ENCODE data around the gene CPNE6.
A peak's percentile ranks its signal among the peaks of the same experiment; 100 is the strongest.

CPNE6 gene

DNA sequence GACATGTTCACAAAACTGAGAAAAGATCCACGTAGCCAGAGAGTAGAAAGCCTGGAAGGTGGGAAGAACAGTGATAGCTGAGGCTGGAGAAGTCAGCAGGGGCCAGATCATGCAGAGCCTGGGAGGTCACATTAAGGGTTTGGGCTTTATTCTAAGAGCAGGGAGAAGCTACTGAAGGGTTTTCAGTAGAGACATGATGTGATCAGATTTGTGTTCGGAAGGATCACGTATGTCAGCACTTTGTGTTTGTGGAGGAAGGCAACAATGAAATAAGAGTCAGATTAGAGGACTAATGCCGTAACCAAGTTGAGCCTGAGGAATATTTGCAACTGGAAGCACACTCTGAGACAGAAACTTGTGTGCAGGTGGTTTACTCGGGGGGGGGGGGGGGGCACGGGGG is 18.5 kb downstream of the CPNE6 start:
- H3K4me3 ChIP-seq (replicated peaks; ENCODE audit: low read depth, low read length): no peak overlapping the region
- TF ChIP-seq, protein P1, sequence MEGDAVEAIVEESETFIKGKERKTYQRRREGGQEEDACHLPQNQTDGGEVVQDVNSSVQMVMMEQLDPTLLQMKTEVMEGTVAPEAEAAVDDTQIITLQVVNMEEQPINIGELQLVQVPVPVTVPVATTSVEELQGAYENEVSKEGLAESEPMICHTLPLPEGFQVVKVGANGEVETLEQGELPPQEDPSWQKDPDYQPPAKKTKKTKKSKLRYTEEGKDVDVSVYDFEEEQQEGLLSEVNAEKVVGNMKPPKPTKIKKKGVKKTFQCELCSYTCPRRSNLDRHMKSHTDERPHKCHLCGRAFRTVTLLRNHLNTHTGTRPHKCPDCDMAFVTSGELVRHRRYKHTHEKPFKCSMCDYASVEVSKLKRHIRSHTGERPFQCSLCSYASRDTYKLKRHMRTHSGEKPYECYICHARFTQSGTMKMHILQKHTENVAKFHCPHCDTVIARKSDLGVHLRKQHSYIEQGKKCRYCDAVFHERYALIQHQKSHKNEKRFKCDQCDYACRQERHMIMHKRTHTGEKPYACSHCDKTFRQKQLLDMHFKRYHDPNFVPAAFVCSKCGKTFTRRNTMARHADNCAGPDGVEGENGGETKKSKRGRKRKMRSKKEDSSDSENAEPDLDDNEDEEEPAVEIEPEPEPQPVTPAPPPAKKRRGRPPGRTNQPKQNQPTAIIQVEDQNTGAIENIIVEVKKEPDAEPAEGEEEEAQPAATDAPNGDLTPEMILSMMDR (IDR thresholded peaks at IDR 0.05; ENCODE audit: low read length, missing control alignments): no peak
- DNase-seq (ENCODE audit: low read depth): no peak

DNA sequence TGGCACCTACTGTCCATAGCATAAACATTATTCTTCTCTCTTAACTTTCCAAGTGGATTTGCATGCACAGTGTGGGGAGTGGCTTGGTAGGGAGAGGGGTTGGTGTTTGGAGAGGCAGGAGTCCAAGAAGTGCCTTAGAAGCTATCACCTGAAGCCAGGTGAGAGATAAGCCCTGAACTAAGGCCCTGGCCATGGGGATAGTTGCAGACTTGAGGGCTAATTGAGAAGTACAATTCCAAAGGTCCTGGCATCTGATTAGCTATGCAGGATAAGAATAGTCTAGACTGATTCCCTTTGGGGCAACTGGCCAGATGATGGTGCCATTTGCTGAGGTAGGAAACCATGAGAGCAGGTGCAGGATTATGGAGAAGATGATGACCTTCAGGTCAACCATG is 20.7 kb downstream of the CPNE6 start:
- TF ChIP-seq, protein P1 (IDR thresholded peaks at IDR 0.05; ENCODE audit: low read length, missing control alignments): no peak
- H3K4me3 ChIP-seq (replicated peaks; ENCODE audit: low read depth, low read length): no peak overlapping the region

DNA sequence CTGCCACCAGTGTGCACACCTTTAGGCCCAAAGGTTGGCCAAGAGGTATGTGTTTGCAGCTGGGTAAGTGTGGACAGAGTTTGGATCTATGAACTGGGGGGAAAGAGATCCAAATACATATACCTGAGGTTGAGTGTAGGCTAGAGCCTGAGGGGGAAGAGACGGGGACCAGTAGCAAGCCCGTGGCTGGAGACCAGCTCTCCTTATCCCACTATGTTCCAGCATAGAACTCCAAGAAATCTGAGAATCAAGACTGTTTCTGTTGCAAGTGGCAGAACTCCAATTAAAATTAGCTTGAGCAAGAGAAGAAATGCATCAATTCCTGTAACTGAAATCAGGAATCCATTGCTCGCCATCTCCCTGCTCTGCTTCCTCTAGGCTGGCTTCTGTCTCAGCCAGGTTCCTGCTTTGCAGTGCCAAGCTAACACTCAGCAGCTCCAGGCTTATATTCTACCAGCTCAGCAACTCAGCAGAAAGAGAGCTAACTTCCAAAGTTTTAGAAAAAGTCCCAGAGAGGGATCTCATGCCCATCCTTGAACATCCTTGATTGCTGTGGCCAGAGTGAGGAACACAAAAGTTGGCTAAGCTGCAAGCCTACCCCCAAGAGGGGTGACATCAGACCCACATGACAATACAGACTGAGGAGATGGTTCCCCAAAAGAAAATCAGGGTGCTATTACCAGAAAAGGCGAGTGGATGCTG is 21.3 kb downstream of the CPNE6 start:
- no peak for DNase-seq (ENCODE audit: low read depth)
- H3K4me3 ChIP-seq (replicated peaks; ENCODE audit: low read depth, low read length): no peak overlapping the region
- TF ChIP-seq, protein P1 (IDR thresholded peaks at IDR 0.05; ENCODE audit: low read length, missing control alignments): no peak

More for the DNA sequence above, 20.7 kb downstream of the CPNE6 start:
- DNase-seq (ENCODE audit: low read depth): no peak

DNA sequence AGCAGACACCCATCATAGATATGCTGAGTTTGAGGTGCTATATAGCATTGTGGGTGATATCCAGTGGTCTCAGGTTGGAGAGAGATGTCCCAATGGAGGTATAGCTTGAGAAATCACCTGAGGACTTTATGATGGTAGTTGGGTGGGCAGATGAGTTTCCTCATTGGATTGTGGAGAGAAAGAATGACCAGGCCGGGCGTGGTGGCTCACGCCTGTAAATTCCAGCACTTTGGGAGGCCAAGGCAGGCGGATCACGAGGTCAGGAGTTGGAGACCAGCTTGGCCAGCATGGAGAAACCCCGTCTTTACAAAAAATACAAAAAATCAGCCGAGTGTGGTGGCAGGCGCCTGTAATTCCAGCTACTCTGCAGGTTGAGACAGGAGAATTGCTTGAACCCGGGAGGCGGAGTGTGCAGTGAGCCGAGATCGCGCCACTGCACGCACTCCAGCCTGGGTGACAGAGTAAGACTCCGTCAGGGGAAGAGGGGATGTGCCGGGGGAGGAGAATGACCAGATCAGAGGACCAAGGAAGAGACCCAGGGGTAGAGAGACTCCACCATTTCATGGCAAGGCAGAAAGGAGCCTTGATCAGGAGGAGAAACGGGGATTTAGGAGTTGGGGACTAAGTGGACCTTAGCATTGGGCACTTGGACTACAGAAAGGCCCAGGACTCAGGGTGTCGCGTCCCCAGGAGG is 22.0 kb downstream of the CPNE6 start:
- TF ChIP-seq, protein P1 (IDR thresholded peaks at IDR 0.05; ENCODE audit: low read length, missing control alignments): no peak
- H3K4me3 ChIP-seq (replicated peaks; ENCODE audit: low read depth, low read length): peak overlapping the region; percentile 72
- DNase-seq (ENCODE audit: low read depth): no peak

DNA sequence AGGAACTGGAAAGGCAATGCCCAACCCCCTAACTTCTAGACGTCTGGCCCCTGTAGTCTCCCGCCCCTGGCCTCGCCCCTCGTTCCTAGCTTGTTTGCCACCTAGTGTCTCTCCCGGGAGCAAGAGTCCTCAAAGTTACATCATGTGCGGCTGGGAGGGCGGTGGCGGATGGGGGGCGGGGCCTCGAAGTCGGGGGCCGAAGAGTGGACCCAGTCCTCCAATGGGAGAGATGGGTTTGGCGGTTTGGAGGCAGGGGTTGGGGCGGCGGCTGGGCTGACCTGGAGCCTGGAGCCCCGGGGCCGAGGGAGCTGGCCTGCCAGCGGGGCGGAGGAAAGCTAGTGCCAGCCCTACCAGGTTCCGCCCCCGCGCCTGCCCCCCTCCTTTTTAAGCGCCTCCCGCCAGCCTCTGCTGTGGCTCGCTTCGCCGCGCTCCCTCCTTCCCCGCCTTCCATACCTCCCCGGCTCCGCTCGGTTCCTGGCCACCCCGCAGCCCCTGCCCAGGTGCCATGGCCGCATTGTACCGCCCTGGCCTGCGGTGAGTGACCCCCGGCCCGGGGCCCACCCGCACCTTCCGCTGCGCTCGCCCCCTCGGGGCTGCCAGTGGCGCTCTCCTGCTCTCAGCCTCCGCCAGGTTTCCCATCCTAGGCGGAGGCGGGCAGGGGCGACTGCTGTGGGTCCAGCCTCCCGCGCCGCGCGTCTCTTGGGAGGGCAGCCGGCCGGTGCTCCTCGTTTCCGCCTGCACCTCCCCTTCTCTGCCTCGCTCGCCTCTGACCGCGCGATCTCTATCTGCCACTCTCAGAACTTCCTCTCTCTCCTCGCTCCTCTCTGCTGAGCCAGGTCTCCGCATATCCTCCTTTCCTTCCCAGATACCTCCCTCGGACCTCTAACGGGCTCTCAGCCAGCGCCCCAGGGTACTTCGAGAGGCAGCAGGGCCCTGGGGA is 22.8 kb downstream of the CPNE6 start, which contains the start of gene PCK2:
PCK2 (plus strand) TSS at position 411 of the 940 bp plus-strand sequence; CDS start at position 506, 95 bp downstream.
- DNase-seq (ENCODE audit: low read depth): peak; percentile 88
- peak within 1 kb of the TSS; percentile 72 for H3K4me3 ChIP-seq (replicated peaks; ENCODE audit: low read depth, low read length)
- TF ChIP-seq, protein P1 (IDR thresholded peaks at IDR 0.05; ENCODE audit: low read length, missing control alignments): no peak

DNA sequence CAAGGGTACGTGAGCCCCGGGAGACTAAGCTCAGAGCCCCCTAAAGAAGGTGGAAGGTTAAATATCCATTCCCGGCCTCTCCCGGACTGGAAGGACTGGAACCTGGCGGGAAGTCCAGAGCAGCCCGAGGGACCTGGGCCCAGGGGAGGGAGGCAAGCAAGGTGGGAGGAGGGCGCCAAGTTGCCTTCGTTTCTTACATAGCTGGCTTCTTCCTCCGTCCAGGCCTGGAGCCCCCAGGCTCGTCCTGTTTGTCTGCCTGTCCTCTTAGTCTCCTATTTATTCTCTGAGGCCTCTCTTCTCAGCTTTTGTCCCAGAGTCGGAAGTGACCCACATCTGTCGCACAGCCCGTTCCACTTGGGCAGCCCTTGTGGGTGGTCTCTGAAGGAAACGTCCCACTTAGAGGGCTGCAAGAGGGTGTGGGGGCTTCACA is 23.5 kb downstream of the CPNE6 start:
- DNase-seq (ENCODE audit: low read depth): no peak
- TF ChIP-seq, protein P1 (IDR thresholded peaks at IDR 0.05; ENCODE audit: low read length, missing control alignments): no peak
- H3K4me3 ChIP-seq (replicated peaks; ENCODE audit: low read depth, low read length): peak overlapping the region; percentile 72
